Brain microvascular endothelial cell (primary cell): ENCODE data around the gene TUBA4A.

ENCODE experiments used
- DNase-seq: peaks from one replicate; pipeline ENCODE4 v3.0.0-alpha.2; 2020
- H3K27ac ChIP-seq: fragments of 250-450 bp; sonication (Bioruptor Pico); 2 replicates; pipeline ENCODE4 v1.5.1; 2020; ENCODE audit warnings: mild to moderate bottlenecking, moderate library complexity
- H3K27me3 ChIP-seq: fragments of 250-450 bp; sonication (Bioruptor Pico); replicated peaks from 2 replicates; pipeline ENCODE4 v1.5.1; 2020; ENCODE audit warnings: mild to moderate bottlenecking
- H3K36me3 ChIP-seq: fragments of 250-450 bp; sonication (Bioruptor Pico); replicated peaks from 2 replicates; pipeline ENCODE4 v1.5.1; 2020; ENCODE audit warnings: mild to moderate bottlenecking
- H3K4me3 ChIP-seq: 2 replicates; pipeline ENCODE4 v1.5.1; 2011; ENCODE audit warnings: low read depth, mild to moderate bottlenecking, control low read depth, low read length, moderate library complexity
- CTCF ChIP-seq: IDR thresholded peaks from 2 replicates; pipeline ENCODE4 v1.5.1; 2011; ENCODE audit warnings: low read depth, mild to moderate bottlenecking, moderate library complexity, low read length, control low read depth, inconsistent platforms; ENCODE audit errors: missing control alignments
- in situ Hi-C: cut with HindIII; loops from 2 replicates; pipeline ENCODE4 v1.10.0; 2017; ENCODE audit warnings: low sequenced_read_pairs, low pct_ligation_motif_present

TUBA4A gene

GRCh38 chr2:219292616-219293015 lies 38.9 kb upstream of the TUBA4A start:
- no peaks in the 10 kb centered on the region for H3K27me3 ChIP-seq
- H3K4me3 ChIP-seq, result no peak overlapping the region
- TF ChIP-seq CTCF, result no peak
- in situ Hi-C loops, result no loop called here
- H3K36me3 ChIP-seq, result no peaks in the 10 kb centered on the region
- no peak overlapping the region for H3K27ac ChIP-seq
- DNase-seq, result no peak

GRCh38 chr2:219291910-219292490 lies 38.3 kb upstream of the TUBA4A start:
- Histone ChIP-seq H3K27me3 (no peaks in the 10 kb centered on the region), H3K36me3 (no peaks in the 10 kb centered on the region), H3K4me3 (no peak overlapping the region), H3K27ac (no peak overlapping the region)
- TF ChIP-seq CTCF, result no peak
- in situ Hi-C loops, result no loop called here
- no peak for DNase-seq

GRCh38 chr2:219291394-219291793 lies 37.7 kb upstream of the TUBA4A start:
- no peak for DNase-seq
- no peak for TF ChIP-seq CTCF
- no peaks in the 10 kb centered on the region for H3K36me3 ChIP-seq
- no peak overlapping the region for H3K4me3 ChIP-seq
- no peak overlapping the region for H3K27ac ChIP-seq
- no peaks in the 10 kb centered on the region for H3K27me3 ChIP-seq
- in situ Hi-C loops, result no loop called here

GRCh38 chr2:219290381-219291171 lies 36.9 kb upstream of the TUBA4A start:
- no peak for DNase-seq
- in situ Hi-C loops, result no loop called here

GRCh38 chr2:219289537-219290361 lies 36.0 kb upstream of the TUBA4A start:
- Histone ChIP-seq H3K27ac (no peak overlapping the region), H3K27me3 (no peaks in the 10 kb centered on the region), H3K36me3 (peaks cover 1% of the 10 kb centered on the region), H3K4me3 (no peak overlapping the region)
- no peak for TF ChIP-seq CTCF
- in situ Hi-C loops, result no loop called here
- peak; percentile 72 for DNase-seq

More at GRCh38 chr2:219290381-219291171, 36.9 kb upstream of the TUBA4A start:
- Histone ChIP-seq H3K4me3 (no peak overlapping the region), H3K27me3 (no peaks in the 10 kb centered on the region), H3K27ac (no peak overlapping the region), H3K36me3 (no peaks in the 10 kb centered on the region)
- TF ChIP-seq CTCF, result no peak
